Colonic mucosa (tissue), 4 donors: ENCODE results near the gene RASL11A. TPM values are rescaled to one million over a fixed set of nuclear protein-coding genes. Genes with fewer than 3 reads are reported as not detected.

Experiments
- DNase-seq: peaks from one replicate; pipeline ENCODE4 v3.0.0-alpha.2; 2020
- H3K27ac ChIP-seq: fragments of 200-600 bp; one replicate; pipeline ENCODE4 v1.8.0; 2021
- H3K27me3 ChIP-seq: fragments of 200-600 bp; one replicate; pipeline ENCODE4 v1.8.0; 2021
- H3K36me3 ChIP-seq: fragments of 200-600 bp; one replicate; pipeline ENCODE4 v1.8.0; 2021
- H3K4me1 ChIP-seq: fragments of 200-600 bp; one replicate; pipeline ENCODE4 v1.8.0; 2021; ENCODE audit warnings: mild to moderate bottlenecking
- H3K4me3 ChIP-seq: fragments of 200-600 bp; one replicate; pipeline ENCODE4 v1.8.0; 2021
- H3K9ac ChIP-seq, 2 donors: one replicate each; pipeline ENCODE4 v1.7.0; 2013; ENCODE audit warnings: control low read depth in 2 of 2, low read depth in 2 of 2, low read length in 2 of 2
- H3K9me3 ChIP-seq: fragments of 200-600 bp; one replicate; pipeline ENCODE4 v1.8.0; 2021
- CTCF ChIP-seq: fragments of 200-600 bp; IDR thresholded peaks from one replicate; pipeline ENCODE4 v1.8.0; 2022; ENCODE audit warnings: antibody characterized with exemption, mild to moderate bottlenecking
- intact Hi-C: fragments of 100-400 bp; cut with DNase I; formaldehyde crosslinking; loops from one replicate; pipeline ENCODE4 v1.14.1; 2022
- total RNA-seq, 2 donors: library from RNA; stranded (reverse); fragmentation: NEBNext Ultra II Directional in 1 of 2; extraction: Animal tissue kit (Norgen Biotek cat#: 25700) in 1 of 2; gene quantifications; one replicate each; pipeline ENCODE4 v1.2.1, GENCODE V29; 2021
- donor health status: healthy.
- donor health status: DM: no; HTN: no; CAD: no.
- donor health status: DM: no; HTN: no; CAD: no.

Gene RASL11A
- total RNA-seq, 2 donors from 2014 or later, result 44.8 to 124 TPM

GRCh38 chr13:27279506-27279905 lies 8.9 kb downstream of the RASL11A start:
- no peaks in the 10 kb centered on the region for H3K36me3 ChIP-seq
- no peaks in the 10 kb centered on the region for H3K4me1 ChIP-seq
- H3K4me3 ChIP-seq, result no peak overlapping the region
- H3K9me3 ChIP-seq, result no peaks in the 10 kb centered on the region
- no peak for TF ChIP-seq CTCF
- intact Hi-C loops, result loop anchor here (10.0 kb wide), 1 partner anchor 285 kb away; no protein-coding TSS in a partner anchor
- no peak for DNase-seq
- no peaks in the 10 kb centered on the region for H3K27me3 ChIP-seq
- no peak overlapping the region for H3K9ac ChIP-seq
- no peak overlapping the region for H3K27ac ChIP-seq

GRCh38 chr13:27280009-27280656 lies 9.5 kb downstream of the RASL11A start:
- H3K4me1 ChIP-seq, result no peaks in the 10 kb centered on the region
- intact Hi-C loops, result loop anchor here (10.0 kb wide), 1 partner anchor 65 kb away; no protein-coding TSS in a partner anchor
- H3K9me3 ChIP-seq, result no peaks in the 10 kb centered on the region
- DNase-seq, result no peak
- no peak overlapping the region for H3K4me3 ChIP-seq
- no peak overlapping the region for H3K27ac ChIP-seq
- H3K27me3 ChIP-seq, result no peaks in the 10 kb centered on the region
- H3K36me3 ChIP-seq, result no peaks in the 10 kb centered on the region
- H3K9ac ChIP-seq, result no peak overlapping the region
- TF ChIP-seq CTCF, result no peak

- no peak overlapping the region for H3K9ac ChIP-seq
- no peak overlapping the region for H3K27ac ChIP-seq
- no peak for DNase-seq
- no peaks in the 10 kb centered on the region for H3K27me3 ChIP-seq
- intact Hi-C loops, result loop anchor here (10.0 kb wide), 1 partner anchor 64 kb away; no protein-coding TSS in a partner anchor
- no peak for TF ChIP-seq CTCF
- no peaks in the 10 kb centered on the region for H3K9me3 ChIP-seq
- no peaks in the 10 kb centered on the region for H3K36me3 ChIP-seq
- no peaks in the 10 kb centered on the region for H3K4me1 ChIP-seq
- H3K4me3 ChIP-seq, result no peak overlapping the region
These were observed 10.2 kb downstream of the RASL11A start for GRCh38 chr13:27280841-27281240.

- Histone ChIP-seq H3K9me3 (no peaks in the 10 kb centered on the region), H3K4me3 (no peak overlapping the region), H3K36me3 (no peaks in the 10 kb centered on the region), H3K9ac (no peak overlapping the region), H3K4me1 (no peaks in the 10 kb centered on the region), H3K27me3 (no peaks in the 10 kb centered on the region), H3K27ac (no peak overlapping the region)
- intact Hi-C loops, result loop anchor here (10.0 kb wide), 1 partner anchor 63 kb away; no protein-coding TSS in a partner anchor
- no peak for DNase-seq
- TF ChIP-seq CTCF, result no peak
These were observed 10.8 kb downstream of the RASL11A start for GRCh38 chr13:27281420-27281819.

- Histone ChIP-seq H3K9ac (no peak overlapping the region), H3K27ac (no peak overlapping the region), H3K9me3 (no peaks in the 10 kb centered on the region), H3K27me3 (no peaks in the 10 kb centered on the region), H3K4me1 (no peaks in the 10 kb centered on the region), H3K4me3 (no peak overlapping the region), H3K36me3 (no peaks in the 10 kb centered on the region)
- intact Hi-C loops, result loop anchor here (10.0 kb wide), 1 partner anchor 61 kb away; no protein-coding TSS in a partner anchor
- peak; percentile 33 for DNase-seq
- no peak for TF ChIP-seq CTCF
These were observed 13.4 kb downstream of the RASL11A start for GRCh38 chr13:27283906-27284493.
